Naive thymus-derived CD4-positive, alpha-beta T cell (primary cell): Measurements from ENCODE around the gene MLST8. TPM values are rescaled to one million over a fixed set of nuclear protein-coding genes. Genes with fewer than 3 reads are reported as not detected.

Experiments
- ATAC-seq: fragments of 150-1000 bp; cut with Tn5 transposase; 2 replicates; pipeline ENCODE4 v1.10.0; 2021; ENCODE audit warnings: mild to moderate bottlenecking, moderate library complexity
- CTCF ChIA-PET: fragments of 350-600 bp; sonication (Branson Sonifier 250); formaldehyde crosslinking; loops from one replicate; lab custom pipeline; 2021; ENCODE audit warnings: antibody characterized with exemption; lab: Charles Lee
- POLR2A ChIA-PET: fragments of 350-600 bp; sonication (Branson Sonifier 250); formaldehyde crosslinking; loops from one replicate; lab custom pipeline; 2021; ENCODE audit warnings: antibody characterized with exemption, inconsistent platforms; lab: Charles Lee
- DNase-seq, 9 donors: peaks; one replicate each; pipeline versions ENCODE4 v3.0.0 to v3.0.0-alpha.2; 2020 to 2022; ENCODE audit warnings: mixed read lengths in 1 of 9
- H3K27ac ChIP-seq: one replicate; pipeline ENCODE4 v1.7.0; 2013; ENCODE audit warnings: mild to moderate bottlenecking, low read depth, low read length, moderate library complexity
- H3K27me3 ChIP-seq, 2 donors: one replicate each; pipeline ENCODE4 v1.7.0; 2013; ENCODE audit warnings: low read length in 2 of 2, mild to moderate bottlenecking in 2 of 2, moderate library complexity in 2 of 2; ENCODE audit not compliant: control insufficient read depth in 2 of 2, insufficient read depth in 2 of 2
- H3K36me3 ChIP-seq, 3 experiments: 1 replicate in 2 of 3; 2 replicates in 1 of 3; pipeline ENCODE4 v1.7.0; 2013; ENCODE audit warnings: low read length in 3 of 3, mild to moderate bottlenecking in 3 of 3, moderate library complexity in 1 of 3; ENCODE audit not compliant: insufficient read depth in 3 of 3, control insufficient read depth in 2 of 3
- H3K4me1 ChIP-seq, 2 donors: one replicate each; pipeline ENCODE4 v1.7.0; 2013; ENCODE audit warnings: low read length in 2 of 2, mild to moderate bottlenecking in 2 of 2, moderate library complexity in 1 of 2; ENCODE audit not compliant: control insufficient read depth in 2 of 2, insufficient read depth in 2 of 2
- H3K4me3 ChIP-seq: 2 replicates; pipeline ENCODE4 v1.7.0; 2013; ENCODE audit warnings: mild to moderate bottlenecking, low read length
- H3K9me3 ChIP-seq, 3 experiments: 1 replicate in 2 of 3; 2 replicates in 1 of 3; pipeline ENCODE4 v1.7.0; 2013; ENCODE audit warnings: low read length in 3 of 3; ENCODE audit not compliant: control insufficient read depth in 2 of 3
- H3K27ac Mint-ChIP-seq, 9 donors: one replicate each; pipeline ENCODE4 v1.8.0; 2020 to 2022; ENCODE audit warnings: mixed read lengths in 9 of 9, mild to moderate bottlenecking in 8 of 9, moderate library complexity in 5 of 9, inconsistent platforms in 2 of 9
- H3K27me3 Mint-ChIP-seq, 5 donors: one replicate each; pipeline ENCODE4 v1.8.0; 2021 to 2022; ENCODE audit warnings: mixed read lengths in 5 of 5, mild to moderate bottlenecking in 1 of 5
- H3K36me3 Mint-ChIP-seq, 5 donors: one replicate each; pipeline ENCODE4 v1.8.0; 2020 to 2022; ENCODE audit warnings: mixed read lengths in 5 of 5, mild to moderate bottlenecking in 3 of 5, inconsistent platforms in 1 of 5
- H3K4me1 Mint-ChIP-seq, 7 donors: one replicate each; pipeline ENCODE4 v1.8.0; 2020 to 2022; ENCODE audit warnings: mixed read lengths in 7 of 7, mild to moderate bottlenecking in 3 of 7, inconsistent platforms in 1 of 7
- H3K4me3 Mint-ChIP-seq, 10 donors: one replicate each; pipeline ENCODE4 v1.8.0; 2020 to 2022; ENCODE audit warnings: mild to moderate bottlenecking in 10 of 10, mixed read lengths in 10 of 10, moderate library complexity in 6 of 10, inconsistent platforms in 2 of 10
- H3K9me3 Mint-ChIP-seq, 11 donors: one replicate each; pipeline ENCODE4 v1.8.0; 2020 to 2022; ENCODE audit warnings: mixed read lengths in 11 of 11, mild to moderate bottlenecking in 4 of 11, inconsistent platforms in 1 of 11, moderate library complexity in 1 of 11
- intact Hi-C, 2 donors: fragments of 100-400 bp; cut with micrococcal nuclease; formaldehyde crosslinking; loops; one replicate each; pipeline ENCODE4 v1.15.1; 2023
- polyA plus RNA-seq, 2 donors: library from polyadenylated mRNA; unstranded; fragments of 300-500 nt; fragmentation: Illumina TruSeq; gene quantifications; one replicate each; pipeline ENCODE4 v1.2.3, GENCODE V29; 2021
- total RNA-seq, 6 experiments: library from RNA in 5 of 6; stranded (reverse) in 5 of 6; gene quantifications; 1 replicate in 5 of 6; 2 replicates in 1 of 6; pipeline ENCODE4 v1.2.3 and lab custom pipeline; 2021 to 2026

The MLST8 gene
- total and polyA plus RNA-seq, 7 experiments from 2014 or later, result 20.7 to 41.2 (median 35.5) TPM

DNA sequence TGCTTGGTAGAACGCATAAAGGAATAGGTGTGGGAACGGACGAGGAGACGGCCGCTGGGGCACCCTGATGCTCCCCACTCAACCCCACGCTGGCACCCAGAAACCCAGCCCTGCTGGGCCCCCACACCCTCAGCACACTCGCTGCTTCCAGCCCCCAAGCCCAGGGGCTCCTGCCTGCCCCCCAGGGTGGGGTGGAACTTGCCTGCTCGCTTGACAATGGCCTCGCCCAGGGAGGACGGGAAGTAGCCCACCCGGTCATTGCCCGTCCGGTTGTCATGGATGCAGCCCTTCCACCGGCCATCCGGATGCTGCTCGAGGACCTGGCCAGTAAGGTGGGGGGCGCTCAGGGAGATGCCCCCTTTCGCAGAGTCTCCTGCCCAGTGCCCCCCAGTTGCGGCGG, 18.7 kb upstream of the MLST8 start:
- H3K27me3 ChIP-seq, result no peaks in the 10 kb centered on the region
- ATAC-seq (no peak), DNase-seq (no peak)
- Mint-ChIP-seq H3K27me3 (no peaks in the 10 kb centered on the region), H3K27ac (no peak overlapping the region), H3K4me1 (peaks cover 0 to 2% (median 0%) of the 10 kb centered on the region in 7 donors), H3K36me3 (no peaks in the 10 kb centered on the region), H3K9me3 (peaks cover 0 to 2% (median 0%) of the 10 kb centered on the region in 11 donors), H3K4me3 (no peak overlapping the region)
- H3K4me3 ChIP-seq, result no peak overlapping the region
- POLR2A ChIA-PET, result no interaction called here
- CTCF ChIA-PET, result no interaction called here
- H3K4me1 ChIP-seq, result no peaks in the 10 kb centered on the region
- H3K9me3 ChIP-seq, result no peaks in the 10 kb centered on the region
- intact Hi-C loops, result no loop called here
- no peaks in the 10 kb centered on the region for H3K36me3 ChIP-seq
- no peak overlapping the region for H3K27ac ChIP-seq

DNA sequence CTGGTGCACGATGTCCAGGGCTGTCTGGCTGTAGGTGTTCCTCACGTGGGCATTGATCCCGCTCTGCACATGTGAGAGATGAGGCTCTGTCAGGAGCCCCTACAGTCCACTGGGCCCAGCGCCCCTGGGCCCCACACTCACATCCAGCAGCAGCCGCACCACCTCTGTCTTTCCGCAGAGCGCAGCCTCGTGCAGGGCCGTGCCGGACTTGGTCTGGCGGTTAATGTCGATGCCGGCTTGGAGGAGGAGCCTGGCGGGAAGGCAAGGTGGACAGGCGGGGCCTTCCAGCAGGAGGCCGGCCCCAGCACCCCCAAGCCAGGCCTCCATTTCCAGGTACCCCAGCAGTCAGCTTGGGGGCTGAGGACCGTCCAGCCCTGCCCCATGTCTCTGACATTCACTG, 18.0 kb upstream of the MLST8 start:
- no peaks in the 10 kb centered on the region for H3K27me3 ChIP-seq
- H3K4me1 ChIP-seq, result no peaks in the 10 kb centered on the region
- H3K4me3 Mint-ChIP-seq, result no peak overlapping the region
- ATAC-seq, result no peak
- no peak overlapping the region for H3K27ac Mint-ChIP-seq
- intact Hi-C loops, result no loop called here
- H3K27ac ChIP-seq, result no peak overlapping the region
- ChIA-PET POLR2A (no interaction called here), CTCF (interaction anchor here (0.7 kb wide), 1 partner anchor 21 kb away, joined by 3 read pairs; no protein-coding TSS in a partner anchor)
- H3K4me3 ChIP-seq, result no peak overlapping the region
- H3K9me3 ChIP-seq, result no peaks in the 10 kb centered on the region
- no peaks in the 10 kb centered on the region for H3K36me3 ChIP-seq
- no peak for DNase-seq
- no peaks in the 10 kb centered on the region for H3K36me3 Mint-ChIP-seq
- H3K4me1 Mint-ChIP-seq, result peaks cover 0 to 2% (median 0%) of the 10 kb centered on the region in 7 donors
- H3K9me3 Mint-ChIP-seq, result peaks cover 0 to under 1% (median 0%) of the 10 kb centered on the region in 11 donors
- H3K27me3 Mint-ChIP-seq, result no peaks in the 10 kb centered on the region

DNA sequence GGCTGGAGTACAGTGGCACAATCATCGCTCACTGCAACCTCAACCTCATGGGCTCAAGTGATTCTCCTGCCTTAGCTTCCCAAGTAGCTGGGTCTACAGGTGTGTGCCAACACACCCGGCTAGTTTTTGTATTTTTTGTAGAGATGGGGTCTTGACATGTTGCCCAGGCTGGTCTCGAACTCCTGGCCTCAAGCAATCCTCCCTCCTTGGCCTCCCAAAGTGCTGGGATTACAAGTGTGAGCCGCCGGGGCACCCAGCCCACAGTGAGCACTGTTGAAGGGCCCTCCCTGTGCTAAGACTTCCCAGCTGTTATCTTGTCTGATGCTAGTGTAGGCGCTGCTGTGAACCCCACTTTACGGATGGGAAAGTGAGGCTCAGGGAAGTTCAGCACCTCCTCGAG, 16.9 kb upstream of the MLST8 start:
- no peaks in the 10 kb centered on the region for H3K4me1 Mint-ChIP-seq
- no peaks in the 10 kb centered on the region for H3K27me3 Mint-ChIP-seq
- DNase-seq (no peak), ATAC-seq (no peak)
- no peak overlapping the region for H3K27ac Mint-ChIP-seq
- ChIA-PET POLR2A (no interaction called here), CTCF (no interaction called here)
- Histone ChIP-seq H3K4me3 (no peak overlapping the region), H3K27ac (no peak overlapping the region), H3K36me3 (no peaks in the 10 kb centered on the region), H3K4me1 (no peaks in the 10 kb centered on the region), H3K9me3 (no peaks in the 10 kb centered on the region), H3K27me3 (no peaks in the 10 kb centered on the region)
- H3K36me3 Mint-ChIP-seq, result no peaks in the 10 kb centered on the region
- no peaks in the 10 kb centered on the region for H3K9me3 Mint-ChIP-seq
- H3K4me3 Mint-ChIP-seq, result no peak overlapping the region
- intact Hi-C loops, result no loop called here

DNA sequence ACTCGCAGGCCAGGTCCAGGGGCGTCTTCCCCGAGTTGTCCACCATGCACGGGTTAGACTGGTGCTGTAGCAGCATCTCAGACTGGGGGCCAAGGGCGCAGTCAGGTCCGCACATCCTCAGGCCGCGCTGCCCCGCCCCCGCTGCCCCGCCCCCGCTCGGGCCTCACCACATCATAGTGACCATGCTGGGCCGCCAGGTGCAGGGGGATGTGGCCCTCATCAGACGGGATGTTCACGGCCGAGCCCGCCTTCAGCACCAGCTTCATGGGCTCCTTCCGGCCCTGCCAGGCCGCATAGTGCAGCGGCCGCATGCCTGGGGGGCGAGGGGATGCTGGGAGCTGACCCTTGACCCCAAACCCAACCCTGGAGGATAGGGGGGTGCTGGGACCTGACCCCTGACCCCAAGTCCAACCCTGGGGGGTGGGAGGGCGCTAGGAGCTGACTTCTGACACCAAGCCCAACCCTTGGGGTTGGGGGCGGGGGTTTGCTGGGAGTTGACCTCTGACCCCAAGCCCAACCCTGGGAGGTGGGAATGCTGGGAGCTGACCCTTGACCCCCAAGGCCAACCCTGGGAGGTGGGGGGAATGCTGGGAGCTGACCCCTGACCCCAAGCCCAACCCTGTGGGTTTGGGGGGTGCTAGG, 15.9 kb upstream of the MLST8 start:
- CTCF ChIA-PET, result no interaction called here
- POLR2A ChIA-PET, result no interaction called here
- Mint-ChIP-seq H3K4me3 (no peak overlapping the region), H3K27ac (no peak overlapping the region), H3K4me1 (no peaks in the 10 kb centered on the region), H3K27me3 (peaks cover 0 to 3% (median 0%) of the 10 kb centered on the region in 5 donors), H3K9me3 (no peaks in the 10 kb centered on the region), H3K36me3 (no peaks in the 10 kb centered on the region)
- no peaks in the 10 kb centered on the region for H3K36me3 ChIP-seq
- H3K4me3 ChIP-seq, result no peak overlapping the region
- H3K27me3 ChIP-seq, result no peaks in the 10 kb centered on the region
- DNase-seq (no peak), ATAC-seq (no peak)
- H3K27ac ChIP-seq, result no peak overlapping the region
- no peaks in the 10 kb centered on the region for H3K9me3 ChIP-seq
- intact Hi-C loops, result no loop called here
- H3K4me1 ChIP-seq, result no peaks in the 10 kb centered on the region

DNA sequence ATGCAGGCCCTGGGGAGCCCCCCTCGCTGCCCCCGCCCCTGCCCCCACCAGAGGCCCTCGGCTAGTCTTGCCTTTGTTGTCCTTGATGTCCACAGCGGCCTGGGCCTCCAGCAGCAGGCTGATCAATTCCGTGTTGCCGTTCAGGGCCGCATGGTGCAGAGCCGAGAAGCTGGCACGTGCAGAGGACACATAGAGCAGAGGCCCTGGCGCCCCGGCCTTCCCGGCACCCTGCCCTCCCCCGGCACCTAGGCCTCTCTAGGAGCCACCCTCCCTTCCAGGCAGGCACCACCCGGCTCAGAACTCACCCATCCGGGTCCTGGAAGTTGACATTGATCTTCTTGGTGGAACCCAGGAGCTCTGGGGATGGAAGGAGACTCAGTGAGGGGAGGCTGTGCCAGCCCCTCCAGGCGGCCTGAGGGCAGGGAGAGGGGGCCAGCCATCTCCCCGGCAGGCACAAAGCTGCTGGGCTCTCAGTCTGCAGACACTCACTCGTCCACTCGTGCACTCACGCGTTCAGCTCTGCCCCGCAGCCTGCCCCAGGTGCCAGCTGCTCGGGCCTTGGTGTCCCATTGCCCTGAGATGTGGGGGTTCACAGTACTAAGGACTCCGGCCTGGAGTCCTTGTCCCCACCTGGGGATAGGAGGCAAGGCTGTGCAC, 15.1 kb upstream of the MLST8 start:
- intact Hi-C loops, result no loop called here
- no peak for ATAC-seq
- H3K4me1 ChIP-seq, result peaks cover 0 to 2% of the 10 kb centered on the region in 2 donors
- Mint-ChIP-seq H3K27me3 (peaks cover 0 to 11% (median 5%) of the 10 kb centered on the region in 5 donors), H3K9me3 (no peaks in the 10 kb centered on the region), H3K4me1 (peaks cover 0 to 6% (median 4%) of the 10 kb centered on the region in 7 donors), H3K27ac (no peak overlapping the region), H3K4me3 (no peak overlapping the region), H3K36me3 (no peaks in the 10 kb centered on the region)
- POLR2A ChIA-PET, result no interaction called here
- no peaks in the 10 kb centered on the region for H3K36me3 ChIP-seq
- H3K27me3 ChIP-seq, result no peaks in the 10 kb centered on the region
- no peak overlapping the region for H3K27ac ChIP-seq
- CTCF ChIA-PET, result no interaction called here
- H3K9me3 ChIP-seq, result no peaks in the 10 kb centered on the region
- no peak for DNase-seq
- no peak overlapping the region for H3K4me3 ChIP-seq

DNA sequence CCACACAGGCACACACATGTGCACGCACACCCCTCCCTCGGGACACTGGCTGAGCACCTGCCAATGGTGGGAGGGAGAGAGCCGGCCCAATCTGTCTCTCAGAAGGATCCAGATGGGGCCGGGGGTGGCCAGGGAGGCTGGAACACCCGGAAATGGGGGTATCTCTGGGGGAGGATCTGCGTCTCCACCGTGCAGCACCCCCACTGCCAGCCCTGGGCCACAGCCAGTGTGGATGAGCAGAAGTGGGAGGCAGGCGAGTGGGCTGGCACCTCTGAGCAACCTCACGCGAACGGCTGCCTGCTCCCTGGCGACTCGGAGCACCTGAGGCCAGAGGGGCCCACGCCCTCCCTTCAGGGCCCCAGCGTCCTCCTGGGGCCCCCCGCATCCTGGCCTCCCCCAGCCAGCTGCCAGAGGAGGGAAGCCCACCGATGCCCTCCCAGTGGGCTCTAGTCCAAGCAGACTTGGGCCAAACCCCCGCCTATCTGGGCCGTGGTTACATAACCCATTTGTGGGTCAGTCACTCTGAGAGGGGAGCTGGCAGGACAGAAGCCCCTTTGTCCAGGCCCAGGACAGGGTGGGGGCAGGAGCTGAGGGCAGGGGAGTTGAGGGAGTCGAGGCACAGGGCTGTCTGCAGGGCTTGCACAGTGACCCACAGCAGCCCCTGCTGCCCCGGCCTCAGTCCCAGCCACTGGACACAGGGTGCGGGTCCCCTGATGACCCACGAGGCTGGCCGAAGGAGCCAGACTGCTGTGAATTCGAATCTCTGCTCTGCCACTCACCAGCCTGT, 14.4 kb upstream of the MLST8 start:
- DNase-seq, result no peak
- Mint-ChIP-seq H3K27me3 (peaks cover 0 to 15% (median 5%) of the 10 kb centered on the region in 5 donors), H3K27ac (no peak overlapping the region), H3K9me3 (no peaks in the 10 kb centered on the region), H3K36me3 (no peaks in the 10 kb centered on the region), H3K4me3 (no peak overlapping the region), H3K4me1 (peaks cover 0 to 6% (median 4%) of the 10 kb centered on the region in 7 donors)
- H3K9me3 ChIP-seq, result no peaks in the 10 kb centered on the region
- no peak overlapping the region for H3K27ac ChIP-seq
- ATAC-seq, result no peak
- POLR2A ChIA-PET, result no interaction called here
- no peak overlapping the region for H3K4me3 ChIP-seq
- no peaks in the 10 kb centered on the region for H3K36me3 ChIP-seq
- no peaks in the 10 kb centered on the region for H3K27me3 ChIP-seq
- intact Hi-C loops, result no loop called here
- peaks cover 0 to 8% of the 10 kb centered on the region in 2 donors for H3K4me1 ChIP-seq
- CTCF ChIA-PET, result no interaction called here
